Globus pallidus (tissue), 1 donor: ENCODE measurements around the gene F7.
A peak's percentile ranks its signal among the peaks of the same experiment; 100 is the strongest.
"Not testable (repeated sequence)": the region's sequence is repeated elsewhere in the genome, so short reads cannot be mapped to it uniquely, and the experiment has no call there.

ENCODE experiments used
- DNase-seq: peaks from one replicate; pipeline ENCODE4 v3.0.0-alpha.2; 2015; ENCODE audit warnings: low spot score

The F7 gene

DNA sequence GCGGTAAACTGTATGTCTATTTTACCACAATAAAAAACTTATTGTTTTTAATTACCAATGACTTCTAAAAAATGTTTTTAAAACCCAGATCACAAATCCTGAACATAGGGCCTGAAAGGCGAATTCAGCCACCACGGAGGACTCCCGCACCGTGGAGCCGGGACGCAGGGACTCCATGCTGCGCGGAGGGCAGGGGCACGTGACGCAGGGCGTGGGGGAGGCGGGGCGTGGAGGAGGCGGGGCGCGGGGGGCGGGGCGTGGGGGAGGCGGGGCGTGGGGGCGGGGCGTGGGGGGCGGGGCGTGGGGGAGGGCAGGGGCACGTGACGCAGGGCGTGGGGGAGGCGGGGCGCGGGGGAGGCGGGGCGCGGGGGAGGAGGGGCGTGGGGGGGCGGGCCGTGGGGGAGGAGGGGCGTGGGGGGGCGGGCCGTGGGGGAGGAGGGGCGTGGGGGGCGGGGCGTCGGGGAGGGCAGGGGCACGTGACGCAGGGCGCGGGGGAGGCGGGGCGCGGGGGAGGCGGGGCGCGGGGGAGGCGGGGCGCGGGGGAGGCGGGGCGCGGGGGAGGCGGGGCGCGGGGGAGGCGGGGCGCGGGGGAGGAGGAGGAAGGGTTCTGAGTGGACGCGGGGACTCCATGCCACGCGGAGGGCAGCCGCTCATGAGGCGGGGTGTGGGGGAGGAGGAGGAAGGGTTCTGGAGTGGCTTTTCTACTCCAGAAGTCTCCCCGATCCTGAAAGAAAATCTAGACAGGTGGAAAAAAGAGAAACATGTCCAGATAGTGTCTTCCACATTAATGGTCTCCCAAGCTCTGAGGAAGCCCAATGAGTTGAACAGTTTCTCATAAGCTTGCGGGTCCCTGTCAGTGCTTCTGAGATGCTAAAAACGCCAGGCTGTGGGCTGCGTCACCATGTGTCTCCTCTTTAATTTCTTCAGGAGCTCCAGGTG, 48.5 kb downstream of the F7 start:
- DNase-seq: peak; percentile 84

DNA sequence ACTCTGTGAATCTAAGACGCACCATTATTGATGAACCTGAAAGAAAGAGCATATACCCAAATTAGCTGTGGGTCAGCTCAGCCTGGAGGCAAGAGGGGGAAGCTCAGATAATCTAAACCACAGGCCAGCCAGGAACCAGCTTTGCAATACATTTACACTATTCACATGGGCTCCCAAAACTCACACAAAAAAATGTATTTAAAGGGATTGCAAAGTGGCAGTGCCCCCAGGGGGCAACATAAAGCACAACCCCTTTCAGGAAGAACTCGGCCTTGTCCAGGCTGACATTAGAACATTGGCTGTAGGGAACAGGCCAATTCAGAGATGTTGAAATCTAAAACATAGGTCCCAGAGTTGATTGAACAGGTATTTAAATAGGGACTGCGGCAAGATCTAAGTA, 49.6 kb downstream of the F7 start:
- no peak for DNase-seq

DNA sequence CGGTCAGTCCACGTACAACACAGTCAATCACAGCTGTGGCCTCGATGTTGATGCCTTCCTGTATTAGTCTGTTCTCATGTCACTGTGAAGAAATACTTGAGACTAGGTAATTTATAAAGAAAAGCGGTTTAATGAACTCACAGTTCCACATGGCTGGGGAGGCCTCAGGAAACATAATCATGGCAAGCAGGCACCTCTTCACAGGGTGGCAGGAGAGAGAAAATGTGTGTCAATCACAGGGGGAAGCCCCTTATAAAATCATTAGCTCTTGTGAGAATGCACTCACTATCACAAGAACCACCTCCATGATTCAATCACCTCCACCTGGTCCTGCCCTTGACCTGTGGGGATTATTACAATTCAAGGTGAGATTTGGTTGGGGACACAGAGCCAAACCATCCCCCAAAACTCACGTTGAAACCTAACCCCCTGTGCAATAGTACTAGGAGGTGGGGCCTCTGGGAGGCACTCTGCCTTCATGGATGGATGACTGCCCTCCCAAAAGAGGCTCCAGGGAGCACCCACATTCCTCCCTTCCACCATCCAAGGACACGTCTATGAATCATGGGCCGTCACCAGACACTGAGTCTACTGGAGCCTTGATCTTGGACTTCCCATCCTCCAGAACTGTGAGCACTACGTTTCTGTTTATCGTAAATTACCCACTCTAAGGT, 50.5 kb downstream of the F7 start:
- DNase-seq: no peak

DNA sequence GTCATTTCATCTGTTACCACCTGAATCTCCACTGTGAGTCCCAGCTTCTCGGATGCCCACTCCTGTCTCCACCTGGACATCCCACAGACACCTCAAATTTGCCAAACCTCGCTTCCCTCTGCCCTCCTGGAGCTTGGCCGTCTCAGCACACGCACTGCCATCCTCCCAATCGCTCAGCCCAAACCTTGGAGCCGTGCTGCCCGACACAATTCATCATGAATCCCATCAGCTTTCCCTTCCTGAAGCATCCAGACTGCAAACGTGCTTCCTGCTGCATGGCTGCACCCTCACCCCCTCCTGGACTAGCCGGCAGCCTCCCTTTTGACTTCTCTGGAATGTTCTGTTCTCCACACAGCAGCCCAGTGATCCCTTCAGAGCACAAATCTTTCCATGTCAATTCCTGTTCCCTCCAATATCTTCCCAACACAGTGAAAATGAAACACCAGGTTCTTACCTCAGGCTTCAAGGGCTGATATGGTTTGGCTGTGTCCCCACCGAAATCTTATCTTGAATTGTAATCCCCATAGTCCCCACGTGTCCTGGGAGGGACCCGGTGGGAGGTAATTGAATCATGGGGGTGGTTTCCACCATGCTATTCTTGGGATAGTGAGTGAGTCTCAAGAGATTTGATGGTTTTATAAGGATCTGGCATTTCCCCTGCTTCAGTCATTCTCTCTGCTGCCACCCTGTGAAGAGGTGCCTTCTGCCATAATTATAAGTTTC, 51.8 kb downstream of the F7 start:
- no peak for DNase-seq

DNA sequence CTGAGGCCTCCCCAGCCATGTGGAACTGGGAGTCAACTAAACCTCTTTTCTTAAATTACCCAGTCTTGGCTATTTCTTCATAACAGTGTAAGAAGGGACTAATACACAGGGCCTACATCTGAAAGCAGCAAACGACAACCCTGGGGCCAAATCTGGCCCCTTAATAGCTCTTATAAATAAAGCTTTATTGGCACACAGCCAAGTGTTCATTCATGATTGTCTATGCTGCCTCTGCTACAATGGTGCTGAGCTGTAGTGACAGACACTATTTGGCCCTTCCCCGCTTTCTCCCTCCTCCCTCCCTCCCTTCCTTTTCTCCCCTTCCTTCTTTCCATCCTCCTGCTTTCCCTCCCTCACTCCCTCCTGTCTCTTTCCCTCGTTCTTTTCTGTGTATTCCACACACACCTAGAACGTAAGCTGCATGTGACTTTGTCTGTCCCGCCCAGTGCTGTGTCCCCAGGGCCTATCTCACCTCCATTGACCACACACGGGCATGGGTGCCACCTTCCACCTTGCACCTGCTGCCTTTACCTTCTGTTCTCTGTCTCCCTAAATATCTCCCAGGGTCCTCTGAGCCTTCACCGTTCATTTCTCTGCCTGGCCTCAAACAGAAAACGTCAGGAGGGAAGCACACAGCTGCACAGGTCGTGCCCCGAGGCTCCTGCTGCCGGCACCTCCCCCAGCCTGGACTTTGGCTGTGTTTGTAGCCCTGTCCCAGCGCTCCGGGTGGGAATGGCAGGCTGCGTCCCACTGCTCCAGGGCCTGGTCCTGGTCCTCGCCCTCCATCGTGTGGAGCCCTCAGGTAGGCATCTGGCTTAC, 52.5 kb downstream of the F7 start, which contains the start of gene PROZ:
Gene PROZ, plus strand, starts transcription at position 720 of the 819 bp plus-strand sequence. Its CDS starts 13 bp downstream, at position 733.
- DNase-seq: no peak

DNA sequence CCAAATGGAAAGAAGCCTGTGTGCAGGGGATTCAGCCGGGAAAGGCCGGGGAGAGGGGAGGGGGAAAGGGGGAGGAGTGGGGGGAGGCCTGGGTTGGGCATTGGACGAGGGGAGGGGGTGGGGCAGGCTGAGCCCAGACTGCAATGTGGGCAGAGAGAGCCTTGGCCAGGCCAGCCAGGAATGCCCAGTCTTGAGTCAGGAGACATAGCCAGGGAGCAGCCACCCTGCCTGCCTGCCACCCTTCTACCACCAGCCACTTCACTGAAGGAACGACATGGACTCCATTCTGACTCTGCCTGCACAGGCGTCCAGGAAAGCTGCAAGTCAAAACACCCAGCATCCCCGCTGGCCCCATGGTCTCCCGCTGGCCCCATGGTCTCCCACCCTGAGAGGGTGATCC, 53.4 kb downstream of the F7 start:
- DNase-seq: peak; percentile 11

DNA sequence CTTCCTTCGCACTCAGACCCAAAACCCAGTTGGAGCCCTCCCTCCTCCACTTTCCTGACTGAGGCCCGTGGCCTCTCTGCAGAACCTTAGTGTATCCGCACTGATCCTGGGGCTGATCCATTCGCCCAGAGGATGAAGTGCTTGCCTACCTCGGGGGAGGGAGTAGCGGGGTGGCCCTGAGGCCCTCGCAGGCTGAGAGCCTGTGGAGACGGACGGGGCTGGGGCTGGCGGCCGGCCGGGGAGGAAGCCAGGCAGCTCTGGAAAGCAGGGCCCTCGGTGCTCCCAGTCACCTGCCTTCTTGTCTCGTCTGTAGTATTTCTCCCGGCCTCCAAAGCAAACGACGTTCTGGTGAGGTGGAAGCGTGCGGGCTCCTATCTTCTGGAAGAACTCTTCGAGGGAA, 54.1 kb downstream of the F7 start:
- no peak for DNase-seq

DNA sequence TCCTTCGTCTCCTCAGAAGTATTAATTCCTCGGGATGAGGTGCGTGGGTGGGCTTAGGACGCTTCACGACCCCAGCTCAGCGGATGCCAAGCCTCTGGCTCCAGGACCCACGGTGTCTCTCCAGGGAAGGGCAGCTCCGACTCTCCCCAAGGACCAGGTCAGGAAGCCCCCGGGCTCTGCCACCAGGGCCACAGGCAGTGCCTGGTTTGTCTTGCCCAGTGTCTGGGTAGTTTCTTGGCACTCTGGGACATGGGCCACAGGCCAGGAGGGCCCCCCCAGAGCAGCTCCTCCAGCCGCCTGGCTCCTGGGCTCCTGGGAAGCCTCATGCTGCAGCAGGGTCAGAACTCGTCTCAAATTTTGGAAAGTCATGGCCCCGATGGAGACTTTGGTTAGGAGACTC, 55.4 kb downstream of the F7 start:
- DNase-seq: no peak

DNA sequence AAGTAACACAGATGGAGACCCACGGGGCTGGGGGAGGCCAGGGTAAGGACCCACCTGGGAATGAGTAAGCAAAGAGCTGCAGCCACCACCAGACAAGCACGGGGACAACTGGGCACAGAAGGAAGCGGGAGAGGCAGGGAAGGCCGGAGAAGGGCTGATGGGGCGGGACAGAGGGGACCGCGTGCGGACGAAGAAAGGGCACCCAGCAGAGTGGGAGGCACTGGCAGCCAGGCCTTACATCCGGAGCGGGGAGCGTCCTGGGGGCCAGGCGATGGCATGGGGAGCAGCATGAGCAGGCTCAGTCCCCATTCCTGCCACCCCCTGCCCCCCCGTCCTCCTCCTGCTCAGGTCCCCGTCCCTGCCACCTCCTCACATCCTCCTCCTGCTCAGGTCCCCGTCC, 55.8 kb downstream of the F7 start:
- no peak for DNase-seq

DNA sequence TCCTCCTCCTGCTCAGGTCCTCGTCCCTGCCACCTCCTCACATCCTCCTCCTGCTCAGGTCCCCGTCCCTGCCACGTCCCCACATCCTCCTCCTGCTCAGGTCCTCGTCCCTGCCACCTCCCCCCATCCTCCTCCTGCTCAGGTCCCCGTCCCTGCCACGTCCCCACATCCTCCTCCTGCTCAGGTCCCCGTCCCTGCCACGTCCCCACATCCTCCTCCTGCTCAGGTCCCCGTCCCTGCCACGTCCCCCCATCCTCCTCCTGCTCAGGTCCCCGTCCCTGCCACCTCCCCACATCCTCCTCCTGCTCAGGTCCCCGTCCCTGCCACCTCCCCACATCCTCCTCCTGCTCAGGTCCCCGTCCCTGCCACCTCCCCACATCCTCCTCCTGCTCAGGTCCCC, 56.4 kb downstream of the F7 start:
- DNase-seq: not testable (repeated sequence)

DNA sequence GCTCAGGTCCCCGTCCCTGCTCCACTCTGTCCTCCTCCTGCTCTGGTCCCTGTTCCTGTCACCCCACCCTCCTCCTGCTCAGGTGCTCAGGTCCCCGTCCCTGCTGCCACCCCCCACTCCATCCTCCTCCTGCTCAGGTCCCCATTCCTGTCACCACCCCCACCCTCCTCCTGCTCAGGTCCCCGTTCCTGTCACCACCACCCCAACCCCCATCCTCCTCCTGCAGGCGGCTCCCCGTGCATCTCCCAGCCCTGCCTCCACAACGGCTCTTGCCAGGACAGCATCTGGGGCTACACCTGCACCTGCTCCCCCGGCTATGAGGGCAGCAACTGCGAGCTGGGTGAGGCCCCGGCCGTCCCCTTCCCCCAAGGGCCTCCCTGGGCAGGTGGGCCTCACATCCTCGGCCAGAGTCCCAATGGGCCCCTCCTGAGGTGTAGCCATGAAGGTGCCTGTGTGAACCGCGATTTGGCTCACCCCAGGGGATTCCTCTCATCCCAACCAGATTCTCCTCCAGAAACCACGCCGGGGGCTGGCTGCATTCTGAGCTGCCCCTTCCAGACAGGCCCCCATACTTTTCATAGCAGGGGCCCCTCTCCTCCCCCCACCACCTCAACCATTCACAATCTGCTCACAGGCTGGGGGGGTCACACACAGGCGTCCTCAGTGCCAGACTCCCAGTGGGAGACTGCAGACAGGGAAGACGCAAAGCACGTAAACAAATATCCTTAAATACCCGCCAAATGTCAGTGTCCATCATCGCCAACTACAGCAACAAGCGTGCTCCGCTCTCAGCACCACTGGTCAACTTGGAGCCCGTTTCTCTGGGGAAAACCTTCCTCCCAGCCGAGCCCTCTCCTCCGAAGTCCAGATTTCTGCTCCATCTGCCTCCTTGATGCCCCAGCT, 57.4 kb downstream of the F7 start:
- no peak for DNase-seq

DNA sequence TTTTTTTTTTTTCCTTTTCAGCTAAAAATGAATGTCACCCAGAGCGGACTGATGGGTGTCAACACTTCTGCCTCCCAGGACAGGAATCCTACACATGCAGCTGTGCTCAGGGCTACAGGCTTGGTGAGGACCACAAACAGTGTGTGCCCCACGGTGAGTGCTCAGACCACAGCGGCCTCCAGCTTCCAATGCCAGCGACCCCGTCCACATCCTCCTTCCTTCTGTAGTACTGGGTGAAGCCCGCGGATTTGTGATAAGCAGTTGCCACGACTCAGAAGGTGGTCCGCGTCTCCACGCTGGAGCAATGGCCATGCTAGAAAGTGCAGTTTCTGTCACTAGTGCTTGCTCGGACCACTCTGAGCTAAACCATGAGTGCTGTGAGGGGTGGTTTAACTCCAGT, 58.9 kb downstream of the F7 start:
- no peak for DNase-seq

DNA sequence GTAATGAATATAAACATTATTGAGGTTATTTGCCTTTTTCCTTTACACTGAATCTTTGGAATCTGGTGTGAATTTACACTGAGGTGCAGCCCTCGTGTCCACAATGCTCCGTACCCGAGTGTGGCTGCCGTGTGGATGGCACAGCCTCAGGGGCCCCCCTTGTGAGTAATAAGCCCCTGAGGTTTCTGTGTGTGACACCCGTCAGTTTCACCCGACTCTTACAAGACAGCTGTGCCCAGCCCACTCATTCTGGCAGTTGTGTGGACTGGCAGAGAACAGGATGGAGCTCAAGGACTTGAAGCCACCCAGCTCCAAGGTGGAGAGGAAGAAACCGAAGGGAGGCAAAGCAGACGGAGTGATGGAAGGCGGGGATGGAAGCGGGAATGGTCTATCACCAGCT, 60.7 kb downstream of the F7 start:
- DNase-seq: no peak

DNA sequence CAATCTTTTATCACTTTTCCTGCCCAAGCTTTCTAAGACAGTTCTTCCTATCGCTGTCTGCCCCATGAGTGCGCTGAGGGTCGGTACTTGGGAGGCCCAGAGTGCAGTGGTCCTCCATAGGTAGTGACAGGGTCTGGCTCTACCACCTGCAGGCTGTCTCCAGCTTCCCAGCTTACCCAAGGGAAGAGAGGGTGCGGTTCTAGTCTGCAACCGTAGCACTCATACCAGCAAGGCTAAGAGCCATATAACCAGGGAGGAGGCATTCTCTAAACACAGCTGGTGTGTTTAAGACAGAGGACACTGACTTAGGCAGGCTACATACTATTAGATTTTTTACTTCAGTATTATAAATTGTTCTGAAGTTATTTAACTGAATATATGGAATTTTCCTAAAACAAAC, 61.1 kb downstream of the F7 start:
- DNase-seq: no peak

DNA sequence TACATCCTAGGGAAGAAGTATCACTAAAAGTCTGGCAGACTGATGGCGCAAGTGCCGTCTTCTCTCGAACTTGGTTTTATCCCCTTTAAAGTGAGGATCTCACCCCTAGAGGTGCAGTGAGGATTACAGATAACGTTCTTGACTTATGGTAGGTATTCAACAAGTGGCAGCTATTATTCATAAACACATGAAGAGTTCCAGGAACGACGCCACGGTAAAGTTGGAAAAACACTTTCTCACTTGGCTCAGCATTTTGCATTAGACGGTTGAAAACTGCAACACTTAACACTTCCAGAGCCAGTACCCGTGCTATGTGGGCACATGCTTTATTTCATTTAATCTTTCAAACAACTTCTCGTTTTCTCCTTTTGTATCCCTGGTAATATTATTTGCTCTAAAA, 61.6 kb downstream of the F7 start:
- no peak for DNase-seq

DNA sequence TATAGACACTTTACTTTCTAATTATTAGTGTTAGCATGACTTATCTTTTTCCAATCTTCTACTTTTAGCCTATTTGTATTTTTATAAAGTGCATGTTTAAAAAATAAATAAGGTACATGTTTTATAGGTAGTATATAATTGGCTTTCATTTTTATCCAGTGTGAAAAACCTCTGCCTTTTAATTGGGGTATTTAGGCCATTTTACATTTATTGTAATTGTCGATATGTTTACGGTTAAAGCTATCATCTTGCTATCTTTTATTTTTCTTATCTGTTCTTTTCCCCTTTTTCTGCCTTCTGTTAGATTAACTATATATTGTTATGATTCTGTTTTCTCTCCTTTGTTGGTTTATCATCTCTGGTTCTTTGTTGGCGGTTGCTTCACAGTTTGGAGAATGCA, 62.0 kb downstream of the F7 start:
- no peak for DNase-seq

DNA sequence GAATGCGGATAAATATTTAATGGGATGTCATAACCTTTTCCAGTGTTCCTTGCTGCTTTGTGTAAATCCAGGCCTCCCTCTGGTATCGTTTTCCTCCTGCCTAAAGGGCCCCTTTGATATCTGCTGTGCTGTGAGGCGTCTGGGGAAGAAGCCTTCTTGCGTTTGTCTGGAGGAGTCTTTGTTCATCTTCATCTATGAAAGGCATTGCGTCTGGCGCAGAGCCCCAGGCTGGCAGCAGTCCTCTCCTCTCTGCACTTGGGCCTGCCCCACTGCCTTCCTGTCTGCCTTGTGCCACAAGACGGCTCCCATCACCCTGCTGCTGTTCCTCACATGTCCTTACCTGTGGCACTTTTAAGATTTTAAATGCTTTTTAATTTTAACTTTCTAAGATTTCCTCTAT, 62.6 kb downstream of the F7 start:
- DNase-seq: no peak

DNA sequence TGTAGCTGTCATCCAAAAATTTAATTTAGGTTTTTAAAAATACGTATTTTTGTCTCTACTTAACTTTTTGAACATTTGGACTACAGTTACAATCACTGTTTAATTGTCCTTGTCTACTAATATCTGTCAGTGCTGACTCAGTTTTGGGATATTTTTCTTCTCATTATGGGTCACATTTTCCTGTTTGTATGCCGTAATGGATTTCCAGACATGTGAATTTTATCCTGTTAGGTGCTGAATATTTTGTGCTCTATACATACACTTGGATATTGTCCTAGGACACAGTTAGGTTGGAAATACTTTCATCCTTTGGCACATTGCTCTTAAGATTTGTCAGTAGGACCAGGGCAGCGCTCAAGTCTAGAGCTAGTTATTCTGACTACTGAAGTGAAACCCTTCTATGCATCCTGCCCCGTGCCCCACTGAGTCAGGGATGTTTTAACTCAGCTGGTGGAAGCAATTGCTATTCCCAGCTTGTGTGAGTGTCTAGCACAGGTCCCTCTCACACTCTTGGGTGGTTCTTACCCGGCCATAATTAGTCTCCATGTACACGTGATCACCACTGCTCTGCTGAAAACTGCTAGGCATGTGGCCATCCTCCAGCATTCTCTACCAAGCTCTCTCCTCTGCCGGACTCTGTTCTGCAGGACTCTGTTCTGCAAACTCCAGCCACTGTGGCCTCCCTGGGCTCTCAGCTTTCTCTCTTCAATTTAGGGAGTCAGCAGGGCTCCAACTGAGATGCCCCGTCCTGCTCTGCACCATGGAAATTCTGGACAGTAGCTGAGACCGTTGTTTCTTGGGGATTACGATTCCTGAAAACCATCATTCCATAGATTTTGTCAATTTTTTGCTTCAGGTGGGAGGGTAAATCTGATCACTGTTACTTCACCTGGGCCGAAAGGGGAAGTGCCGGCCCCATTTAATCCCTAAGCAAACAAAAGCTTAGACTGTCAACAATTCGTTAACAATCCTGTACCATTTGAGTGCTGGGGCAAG, 64.0 kb downstream of the F7 start:
- DNase-seq: no peak
